Stimulated activated CD4-positive, alpha-beta T cell treated with anti-CD3 and anti-CD28 coated beads, Interleukin-2, amount 100 ng/mL, for 24 hours (primary cell): ENCODE measurements around the gene DYNC1I1.
A peak's percentile ranks its signal among the peaks of the same experiment; 100 is the strongest.

Experiments
- DNase-seq, 2 donors: peaks; one replicate each; pipeline ENCODE4 v3.0.0-alpha.2; 2020

DYNC1I1 gene

DNA sequence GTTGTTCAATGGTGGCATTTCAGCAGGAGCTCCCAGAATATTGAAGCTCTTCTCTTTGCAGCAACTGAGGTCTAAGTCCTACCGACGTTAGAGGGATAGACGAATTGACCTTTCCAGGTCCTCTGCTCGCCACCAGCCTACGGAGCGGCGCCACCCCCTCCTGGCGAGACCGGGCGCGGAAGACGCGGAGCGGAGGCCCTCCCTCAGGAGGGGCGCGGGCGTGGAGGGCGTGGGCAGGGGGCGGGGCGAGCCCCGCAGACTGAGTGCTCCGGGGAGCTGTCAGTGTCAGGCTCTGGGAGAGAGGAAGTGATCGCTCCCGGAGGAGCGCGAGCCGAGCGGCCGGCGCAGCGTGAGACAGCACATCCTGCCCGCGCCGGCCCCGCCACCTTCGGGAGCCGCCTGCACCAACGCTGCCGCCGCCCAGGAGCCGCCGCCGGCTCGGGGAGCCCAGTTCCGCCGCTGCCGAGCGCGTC is at the start of gene DYNC1I1:
Gene DYNC1I1 (plus strand): TSS at position 257 of the 473 bp plus-strand sequence. CDS start 32,176 bp downstream, outside the sequence.
- peak; percentile 17 to 55 for DNase-seq

- DNase-seq: no peak
These were observed 48.7 kb upstream of the DYNC1I1 start for GRCh38 chr7:95723583-95724180.

- DNase-seq: no peak
These were observed 47.1 kb upstream of the DYNC1I1 start for GRCh38 chr7:95725205-95725604.

DNA sequence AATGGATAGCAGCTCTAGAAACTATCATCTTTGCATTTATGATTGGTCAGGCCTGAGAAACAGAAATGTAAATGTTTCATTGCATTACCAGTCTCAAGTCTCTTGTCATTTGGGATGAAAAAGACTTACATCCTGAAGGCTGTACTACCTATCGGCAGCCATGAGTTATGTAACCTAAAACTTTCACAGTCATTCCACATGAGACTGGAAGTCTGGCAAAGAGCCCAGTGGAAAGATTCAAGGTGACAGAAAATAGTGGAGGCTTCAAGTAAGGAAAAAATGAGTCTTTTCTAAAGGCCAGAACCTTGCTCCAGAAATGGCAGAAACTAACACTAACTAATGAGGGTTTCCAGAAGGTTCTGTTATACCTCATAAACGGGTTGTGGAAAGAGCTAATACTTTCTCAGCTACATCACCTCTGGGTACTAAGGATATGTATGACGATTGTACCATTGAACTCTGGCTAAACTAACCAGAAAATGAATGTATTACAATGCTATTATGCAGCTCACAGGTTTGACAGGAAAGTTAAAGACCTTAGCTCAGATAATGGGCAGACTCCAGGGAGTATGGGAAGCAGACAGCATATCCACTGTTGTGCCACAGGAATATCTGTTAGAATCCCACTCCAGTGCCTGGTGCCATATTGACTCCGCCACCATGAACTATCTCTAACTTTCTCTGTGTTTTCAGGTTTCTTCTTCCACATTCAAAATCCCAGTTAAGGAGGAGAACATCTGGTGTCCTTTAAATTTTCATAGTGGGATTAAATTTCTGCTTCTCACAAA is 41.7 kb upstream of the DYNC1I1 start:
- DNase-seq: no peak

GRCh38 chr7:95736635-95737034 is 35.7 kb upstream of the DYNC1I1 start:
- DNase-seq: no peak

DNA sequence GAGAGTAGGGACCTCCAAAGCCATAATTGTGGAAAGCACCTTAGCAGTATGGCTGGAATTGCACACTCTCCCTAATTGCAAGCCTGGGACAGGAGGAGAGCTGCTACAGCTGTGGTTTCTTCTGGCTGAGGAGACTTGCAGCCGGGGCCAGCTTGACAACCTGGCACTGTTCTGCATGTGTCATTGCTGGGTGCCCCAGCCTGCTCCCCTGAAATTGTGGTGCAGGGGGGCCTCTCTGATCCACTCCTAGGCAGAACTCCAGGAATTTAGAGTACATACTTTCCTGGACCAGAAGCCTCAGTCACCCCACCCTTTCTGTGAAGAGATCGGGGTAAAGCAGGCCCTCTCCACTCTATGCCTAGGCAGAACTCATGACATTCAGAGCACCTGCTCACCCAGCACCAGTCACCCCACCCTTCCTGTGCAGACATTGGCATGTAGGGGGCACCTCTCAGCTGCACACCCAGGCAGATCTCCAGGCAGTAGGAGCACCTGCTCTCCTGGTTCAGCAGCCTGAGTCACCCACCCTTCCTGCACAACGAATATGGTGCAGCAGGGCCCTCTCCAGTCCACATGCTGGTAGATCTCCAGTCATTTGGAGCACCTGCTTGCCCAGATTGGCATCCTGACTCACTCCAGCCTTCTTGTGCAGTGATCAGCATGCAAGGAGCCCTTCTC is 34.4 kb upstream of the DYNC1I1 start:
- no peak for DNase-seq

DNA sequence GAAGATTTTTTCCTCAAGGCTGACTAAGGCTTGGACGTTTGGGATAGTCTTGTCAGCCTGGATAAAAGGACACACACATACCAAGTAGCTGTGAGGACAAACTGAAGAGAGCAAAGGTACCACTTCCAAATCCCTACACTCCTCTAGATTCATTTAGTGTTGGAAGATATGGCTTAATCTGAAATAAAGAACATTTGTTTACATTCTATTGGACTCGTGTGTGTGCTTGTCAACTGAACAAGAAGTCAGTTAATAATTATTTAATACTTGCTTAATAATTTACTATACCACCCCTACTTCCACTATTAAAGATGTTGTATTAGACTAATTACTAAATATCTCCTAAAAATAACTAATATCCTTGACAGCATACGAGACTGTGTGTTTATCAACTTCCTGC is 23.3 kb upstream of the DYNC1I1 start:
- no peak for DNase-seq

DNA sequence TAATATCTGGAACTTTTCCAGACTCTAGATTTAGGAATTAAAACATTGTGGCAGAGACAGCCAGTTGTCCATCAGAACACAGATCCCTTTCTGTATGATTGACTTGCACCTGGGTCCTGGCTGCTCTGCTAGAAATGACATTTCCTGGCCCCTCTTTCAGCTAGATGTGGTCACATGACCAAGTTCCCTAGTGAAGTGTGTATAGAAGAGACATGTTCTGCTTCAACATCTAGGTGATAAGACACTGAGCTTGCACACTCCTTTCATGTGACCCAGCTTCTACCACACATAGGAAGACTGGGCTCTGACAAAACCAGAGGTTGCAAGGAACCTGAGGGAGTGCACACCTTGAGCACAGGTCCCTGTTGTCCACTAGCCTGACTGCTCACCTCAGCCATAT is 22.8 kb upstream of the DYNC1I1 start:
- DNase-seq: no peak

GRCh38 chr7:95753440-95753839 is 18.9 kb upstream of the DYNC1I1 start:
- DNase-seq: no peak

DNA sequence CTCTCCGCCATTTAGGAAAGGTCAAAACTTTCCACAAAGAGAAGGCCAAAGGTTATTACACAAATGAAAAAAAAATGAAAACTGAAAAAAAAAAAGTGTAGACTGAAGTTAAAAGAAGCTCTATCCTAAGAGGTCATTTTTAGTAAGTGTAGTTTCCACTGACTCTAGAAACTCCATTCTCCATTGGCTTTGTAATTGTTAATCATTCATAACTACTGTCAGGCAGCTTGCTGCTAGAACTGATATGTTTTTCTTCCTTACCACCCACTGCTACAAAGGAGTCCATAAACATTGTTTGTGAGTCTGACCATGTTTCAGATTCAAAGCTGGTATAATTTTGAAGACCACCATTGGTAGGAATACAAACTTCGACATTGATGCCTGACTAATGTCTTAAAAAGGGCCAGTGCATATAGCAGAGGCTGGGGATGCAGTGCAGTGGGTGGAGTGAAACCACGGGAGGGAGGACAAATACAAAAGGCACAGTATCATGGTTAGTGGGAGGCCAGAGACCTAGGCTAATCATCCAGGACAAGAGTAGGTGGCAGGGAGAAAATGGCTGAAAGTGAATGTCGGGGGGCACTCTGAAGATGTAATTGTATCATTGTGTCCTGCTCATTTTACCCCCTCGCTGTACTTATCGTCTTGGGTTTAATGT is 16.9 kb upstream of the DYNC1I1 start:
- DNase-seq: no peak

- DNase-seq: no peak
These were observed 14.2 kb upstream of the DYNC1I1 start for GRCh38 chr7:95758187-95758586.

DNA sequence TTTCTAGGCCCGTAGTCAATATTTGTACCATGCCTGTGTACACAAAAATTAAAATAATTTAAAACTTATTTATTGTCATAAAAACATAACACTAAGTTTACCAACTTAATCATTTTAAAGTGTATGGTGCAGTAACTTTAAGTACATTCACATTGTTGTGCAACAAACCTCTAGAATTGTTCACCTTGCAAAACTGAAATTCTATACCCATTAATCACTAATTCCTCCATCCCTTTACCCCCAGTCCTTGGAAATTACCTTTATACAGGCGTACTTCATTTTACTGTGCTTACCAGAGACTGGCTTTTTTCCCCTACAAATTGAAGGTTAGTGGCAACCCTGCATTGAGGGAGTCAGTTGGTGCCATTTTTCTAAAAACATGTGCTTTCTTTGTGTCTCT is 6.3 kb upstream of the DYNC1I1 start:
- no peak for DNase-seq

DNA sequence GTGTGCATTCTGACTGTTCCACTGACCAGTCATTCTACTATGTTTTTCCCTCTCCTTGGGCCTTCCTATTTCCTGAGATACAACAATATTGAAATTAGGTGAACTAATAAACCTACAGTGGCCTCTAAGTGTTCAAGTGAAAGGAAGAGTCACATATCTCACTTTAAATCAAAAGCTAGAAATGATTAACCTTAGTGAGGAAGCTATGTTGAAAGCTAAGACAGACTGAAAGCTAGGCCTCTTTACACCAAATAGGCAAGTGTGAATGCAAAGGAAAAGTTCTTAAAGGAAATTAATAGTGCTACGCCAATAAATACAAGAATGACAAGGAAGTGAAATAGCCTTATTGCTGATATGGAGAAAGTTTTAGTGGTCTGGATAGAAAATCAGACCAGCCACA is 5.7 kb upstream of the DYNC1I1 start:
- no peak for DNase-seq

DNA sequence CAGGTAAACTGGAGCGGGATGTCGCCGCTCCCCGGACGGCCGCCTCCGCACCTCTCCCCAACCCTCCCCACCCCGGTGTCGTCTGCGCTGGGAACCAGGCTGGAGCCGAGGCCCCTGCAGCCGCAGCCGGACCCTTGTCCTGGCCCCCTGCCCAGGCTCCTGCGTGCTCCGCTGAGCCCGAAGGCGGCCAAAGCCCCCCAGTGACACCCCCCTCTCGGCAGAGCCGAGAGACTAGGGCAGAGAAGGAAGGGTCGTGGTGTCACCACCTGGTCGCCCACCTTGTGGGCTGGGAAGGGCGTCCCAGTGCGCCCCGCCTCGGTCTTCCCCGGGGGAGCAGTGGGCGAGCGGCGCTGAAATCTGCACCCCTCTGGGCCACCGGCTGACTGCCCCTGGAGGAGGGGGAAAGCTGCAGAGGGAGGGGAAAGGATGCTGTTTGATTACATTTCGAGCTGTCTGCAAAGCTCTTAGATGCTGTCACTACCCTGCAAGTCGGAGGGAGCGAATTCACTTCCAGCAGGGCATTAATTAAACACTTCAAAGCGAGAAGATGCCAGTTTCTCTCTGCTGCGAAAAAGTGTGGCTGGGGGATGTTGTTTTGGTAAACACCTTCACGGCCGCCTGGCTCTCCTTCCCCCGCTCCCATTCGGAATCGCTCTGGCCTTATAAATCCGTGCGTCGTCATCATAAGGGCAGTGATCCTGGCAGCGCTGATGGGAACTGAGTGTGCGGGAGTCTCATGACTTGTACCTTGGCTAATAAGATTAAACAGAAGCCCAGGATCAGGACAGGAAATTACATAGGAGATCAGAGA is 622 bp downstream of the DYNC1I1 start:
- no peak for DNase-seq

DNA sequence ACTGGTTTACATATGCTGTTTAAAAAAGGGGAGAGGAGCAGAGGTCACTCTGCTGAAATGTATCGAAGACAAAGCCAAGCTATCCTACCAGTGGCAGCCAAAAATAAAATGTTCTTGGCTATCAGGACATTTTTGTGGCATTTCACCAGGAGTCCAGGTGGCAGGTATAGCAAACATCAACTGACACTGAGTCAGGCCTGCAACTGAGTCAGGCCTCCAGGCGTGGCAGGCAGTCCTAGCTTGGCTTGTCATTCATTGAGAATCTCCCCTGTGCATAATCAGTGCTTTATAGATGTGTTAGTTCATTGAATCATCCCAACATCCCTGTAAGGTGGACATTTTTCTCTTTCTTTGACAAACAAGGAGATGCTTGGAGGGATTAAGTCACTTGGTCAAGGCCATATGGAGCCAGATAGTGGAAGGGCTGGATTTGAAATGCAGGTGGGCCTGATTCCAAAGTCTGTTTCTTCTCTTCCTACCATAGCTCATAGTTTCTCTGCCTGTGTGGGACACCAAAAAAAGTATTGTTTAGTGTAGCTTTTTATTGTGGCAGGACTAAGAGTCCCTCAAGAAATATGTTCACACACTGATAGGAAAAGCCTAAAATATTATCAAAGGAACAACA is 4.3 kb downstream of the DYNC1I1 start:
- no peak for DNase-seq

DNA sequence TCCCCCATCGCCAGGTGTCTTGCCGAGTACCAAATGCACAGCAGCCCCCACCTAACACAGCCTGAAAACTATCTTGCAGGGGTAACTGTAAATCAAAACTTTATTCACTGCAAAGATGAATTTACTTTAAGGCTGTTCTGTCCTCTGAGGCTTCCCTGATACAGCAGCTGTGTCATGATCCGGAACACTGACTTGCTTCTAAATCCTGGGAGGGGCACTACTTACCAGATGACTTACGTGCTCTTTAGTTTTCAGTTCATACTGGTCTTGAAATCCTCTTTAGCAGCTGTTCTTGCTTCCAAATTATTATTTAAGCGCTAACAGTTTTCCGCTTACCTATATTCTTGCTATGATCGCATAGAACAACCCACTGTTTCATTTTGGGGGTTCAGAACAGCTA is 4.9 kb downstream of the DYNC1I1 start:
- no peak for DNase-seq

GRCh38 chr7:95780665-95781064 is 8.3 kb downstream of the DYNC1I1 start:
- DNase-seq: no peak

GRCh38 chr7:95781961-95782586 is 9.7 kb downstream of the DYNC1I1 start:
- no peak for DNase-seq

- DNase-seq: no peak
These were observed 12.4 kb downstream of the DYNC1I1 start for GRCh38 chr7:95784796-95785195.

- no peak for DNase-seq
These were observed 15.9 kb downstream of the DYNC1I1 start for GRCh38 chr7:95788258-95788657.

- no peak for DNase-seq
These were observed 16.5 kb downstream of the DYNC1I1 start for GRCh38 chr7:95788884-95789283.

DNA sequence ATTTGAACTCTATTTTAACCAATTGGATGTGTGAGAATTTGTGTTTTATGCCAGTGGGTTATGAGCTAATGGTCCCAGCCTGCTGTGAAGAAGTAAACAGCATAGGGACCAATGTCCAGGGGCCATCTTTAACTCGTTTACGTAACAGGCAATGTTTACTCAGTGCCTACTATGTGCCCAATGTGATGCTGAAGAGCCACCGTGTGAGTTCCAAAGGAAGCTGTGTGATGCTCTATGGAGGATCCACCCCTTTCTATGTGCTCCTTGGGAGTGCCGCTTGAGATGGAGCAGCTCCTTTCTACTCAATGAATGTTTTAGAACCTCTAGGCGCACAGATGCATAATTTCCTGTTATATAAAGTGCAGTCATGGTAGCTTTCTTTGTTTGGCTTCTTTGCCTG is 21.3 kb downstream of the DYNC1I1 start:
- no peak for DNase-seq
